ENCODE measurements around the gene UEVLD. TPM values are rescaled to one million over a fixed set of nuclear protein-coding genes. Genes with fewer than 3 reads are reported as not detected.
A peak's percentile ranks its signal among the peaks of the same experiment; 100 is the strongest.

The UEVLD gene
- total RNA-seq, 1 experiment from 2014 or later: 15.9 TPM

- no peaks in the 10 kb centered on the region for H3K9me3 Mint-ChIP-seq (ENCODE audit: unreplicated experiment)
- no peaks in the 10 kb centered on the region for H3K27me3 ChIP-seq (replicated peaks; ENCODE audit: control insufficient read depth, insufficient read depth, low read length)
- H3K4me1 Mint-ChIP-seq (ENCODE audit: low read depth, unreplicated experiment): no peaks in the 10 kb centered on the region
- peaks cover 11% of the 10 kb centered on the region for H3K36me3 Mint-ChIP-seq (ENCODE audit: insufficient read depth, unreplicated experiment)
- no peak for TF ChIP-seq CTCF (IDR thresholded peaks at IDR 0.05; ENCODE audit: insufficient read depth in 1 of 2, low read depth in 1 of 2, low read length in 1 of 2, severe bottlenecking in 1 of 2, unreplicated experiment in 1 of 2)
- no TSS peak for BruUV-seq (replicated peaks)
- DNase-seq: no peak
- H3K27me3 Mint-ChIP-seq (ENCODE audit: insufficient read depth, unreplicated experiment): no peaks in the 10 kb centered on the region
- ChIA-PET CTCF (no interaction called here), POLR2A (no interaction called here)
- H3K4me3 Mint-ChIP-seq (ENCODE audit: unreplicated experiment): no peak overlapping the region
- intact Hi-C loops (cut with micrococcal nuclease; ENCODE audit: unreplicated experiment): no loop called here
- no peak overlapping the region for H3K4me3 ChIP-seq (ENCODE audit: low read depth, low read length)
- peaks cover 17% of the 10 kb centered on the region for H3K4me1 ChIP-seq
- H3K27ac Mint-ChIP-seq (ENCODE audit: unreplicated experiment): no peak overlapping the region
- no peaks in the 10 kb centered on the region for H3K36me3 ChIP-seq (ENCODE audit: control insufficient read depth, insufficient read depth, low read length)
- H3K9me3 ChIP-seq: no peaks in the 10 kb centered on the region
These were observed 54.3 kb downstream of the UEVLD start for GRCh38 chr11:18534245-18534644.

DNA sequence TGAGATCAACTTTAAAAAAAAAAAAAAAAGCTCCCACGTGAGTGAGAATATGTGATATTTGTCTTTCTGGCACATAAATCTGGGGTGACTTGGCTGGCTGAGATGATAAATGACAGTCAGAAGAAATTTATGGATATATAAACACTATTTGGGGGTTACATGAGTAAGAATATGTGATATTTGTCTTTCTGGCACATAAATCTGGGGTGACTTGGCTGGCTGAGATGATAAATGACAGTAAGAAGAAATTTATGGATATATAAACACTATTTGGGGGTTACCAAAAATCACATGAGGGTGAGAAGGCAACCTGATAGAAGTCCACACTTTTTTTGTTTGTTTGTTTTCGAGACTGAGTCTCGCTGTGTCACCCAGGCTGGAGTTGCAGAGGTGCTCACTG, 55.2 kb downstream of the UEVLD start:
- ChIA-PET CTCF (no interaction called here), POLR2A (interaction anchor here (0.6 kb wide), 1 partner anchor 213 kb away, joined by 3 read pairs; no protein-coding TSS in a partner anchor)
- peaks cover 17% of the 10 kb centered on the region for H3K4me1 ChIP-seq
- Mint-ChIP-seq H3K27me3 (ENCODE audit: insufficient read depth, unreplicated experiment) (no peaks in the 10 kb centered on the region), H3K36me3 (ENCODE audit: insufficient read depth, unreplicated experiment) (peaks cover 11% of the 10 kb centered on the region), H3K9me3 (ENCODE audit: unreplicated experiment) (no peaks in the 10 kb centered on the region), H3K27ac (ENCODE audit: unreplicated experiment) (no peak overlapping the region), H3K4me1 (ENCODE audit: low read depth, unreplicated experiment) (no peaks in the 10 kb centered on the region), H3K4me3 (ENCODE audit: unreplicated experiment) (no peak overlapping the region)
- H3K4me3 ChIP-seq (ENCODE audit: low read depth, low read length): no peak overlapping the region
- TF ChIP-seq CTCF (IDR thresholded peaks at IDR 0.05; ENCODE audit: insufficient read depth in 1 of 2, low read depth in 1 of 2, low read length in 1 of 2, severe bottlenecking in 1 of 2, unreplicated experiment in 1 of 2): no peak
- H3K36me3 ChIP-seq (ENCODE audit: control insufficient read depth, insufficient read depth, low read length): no peaks in the 10 kb centered on the region
- H3K27me3 ChIP-seq (replicated peaks; ENCODE audit: control insufficient read depth, insufficient read depth, low read length): no peaks in the 10 kb centered on the region
- intact Hi-C loops (cut with micrococcal nuclease; ENCODE audit: unreplicated experiment): no loop called here
- no peak for DNase-seq
- BruUV-seq (replicated peaks): no TSS peak
- no peaks in the 10 kb centered on the region for H3K9me3 ChIP-seq

GRCh38 chr11:18527512-18527911, 61.0 kb downstream of the UEVLD start:
- BruUV-seq (replicated peaks): no TSS peak
- Histone ChIP-seq H3K9me3 (no peaks in the 10 kb centered on the region), H3K36me3 (ENCODE audit: control insufficient read depth, insufficient read depth, low read length) (no peaks in the 10 kb centered on the region), H3K27me3 (replicated peaks; ENCODE audit: control insufficient read depth, insufficient read depth, low read length) (no peaks in the 10 kb centered on the region), H3K4me3 (ENCODE audit: low read depth, low read length) (peak overlapping the region; percentile 60), H3K4me1 (no peaks in the 10 kb centered on the region)
- H3K36me3 Mint-ChIP-seq (ENCODE audit: insufficient read depth, unreplicated experiment): peaks cover 16% of the 10 kb centered on the region
- POLR2A ChIA-PET: interaction anchor here (0.5 to 2.2 kb wide), 8 partner anchors 13 to 176 kb away, joined by 3 to 28 read pairs (median 10); partner anchors contain the start of genes LDHA, SPTY2D1 and UEVLD
- peak overlapping the region; percentile 91 for H3K4me3 Mint-ChIP-seq (ENCODE audit: unreplicated experiment)
- TF ChIP-seq CTCF (IDR thresholded peaks at IDR 0.05; ENCODE audit: insufficient read depth in 1 of 2, low read depth in 1 of 2, low read length in 1 of 2, severe bottlenecking in 1 of 2, unreplicated experiment in 1 of 2): no peak
- CTCF ChIA-PET: interaction anchor here (1.3 to 2.2 kb wide), 2 partner anchors 13 to 200 kb away, joined by 3 to 11 read pairs; no protein-coding TSS in a partner anchor
- peak overlapping the region; percentile 96 for H3K27ac Mint-ChIP-seq (ENCODE audit: unreplicated experiment)
- H3K9me3 Mint-ChIP-seq (ENCODE audit: unreplicated experiment): no peaks in the 10 kb centered on the region
- intact Hi-C loops (cut with micrococcal nuclease; ENCODE audit: unreplicated experiment): loop anchor here (2.0 to 10.0 kb wide), 4 partner anchors 107 to 283 kb away; partner anchors contain the start of genes GTF2H1, HPS5, LDHA and SAA2
- H3K27me3 Mint-ChIP-seq (ENCODE audit: insufficient read depth, unreplicated experiment): no peaks in the 10 kb centered on the region
- no peaks in the 10 kb centered on the region for H3K4me1 Mint-ChIP-seq (ENCODE audit: low read depth, unreplicated experiment)
- no peak for DNase-seq

Data from Caco-2 (cell line).